CD4-positive, CD25-positive, alpha-beta regulatory T cell (primary cell): ENCODE results near the gene GMDS. TPM values are rescaled to one million over a fixed set of nuclear protein-coding genes. Genes with fewer than 3 reads are reported as not detected.

ENCODE experiments used
- ATAC-seq, 2 donors: fragments of 150-1000 bp; cut with Tn5 transposase; one replicate each; pipeline ENCODE4 v1.10.0; 2021; ENCODE audit warnings: low read depth in 2 of 2, moderate number of reproducible peaks in 2 of 2, moderate library complexity in 1 of 2
- DNase-seq, 3 donors: peaks; one replicate each; pipeline versions ENCODE4 v3.0.0 to v3.0.0-alpha.2; 2012 to 2022; ENCODE audit warnings: mixed read lengths in 1 of 3
- H3K27ac ChIP-seq: one replicate; pipeline ENCODE4 v1.7.0; 2013; ENCODE audit warnings: mild to moderate bottlenecking, low read length; ENCODE audit not compliant: insufficient read depth, poor library complexity, severe bottlenecking
- H3K27me3 ChIP-seq: one replicate; pipeline ENCODE4 v1.7.0; 2013; ENCODE audit warnings: low read length; ENCODE audit not compliant: control insufficient read depth, insufficient read depth
- H3K36me3 ChIP-seq: one replicate; pipeline ENCODE4 v1.7.0; 2013; ENCODE audit warnings: mild to moderate bottlenecking, low read length, moderate library complexity; ENCODE audit not compliant: control insufficient read depth, insufficient read depth
- H3K4me1 ChIP-seq: 2 replicates; pipeline ENCODE4 v1.7.0; 2013; ENCODE audit warnings: mild to moderate bottlenecking, low read length; ENCODE audit not compliant: insufficient read depth, control insufficient read depth, poor library complexity, severe bottlenecking
- H3K4me3 ChIP-seq: one replicate; pipeline ENCODE4 v1.7.0; 2013; ENCODE audit warnings: low read depth, mild to moderate bottlenecking, low read length, moderate library complexity
- H3K9me3 ChIP-seq, 2 experiments: 1 replicate in 1 of 2; 2 replicates in 1 of 2; pipeline ENCODE4 v1.7.0; 2013; ENCODE audit warnings: low read length in 2 of 2, mild to moderate bottlenecking in 1 of 2, moderate library complexity in 1 of 2; ENCODE audit not compliant: control insufficient read depth in 2 of 2
- H3K27ac Mint-ChIP-seq, 3 donors: one replicate each; pipeline ENCODE4 v1.8.0; 2020 to 2022; ENCODE audit warnings: mild to moderate bottlenecking in 3 of 3, mixed read lengths in 3 of 3, moderate library complexity in 2 of 3
- H3K27me3 Mint-ChIP-seq: one replicate; pipeline ENCODE4 v1.8.0; 2022; ENCODE audit warnings: mild to moderate bottlenecking, mixed read lengths
- H3K36me3 Mint-ChIP-seq: one replicate; pipeline ENCODE4 v1.8.0; 2020; ENCODE audit warnings: mixed read lengths
- H3K4me1 Mint-ChIP-seq, 4 donors: one replicate each; pipeline ENCODE4 v1.8.0; 2020 to 2022; ENCODE audit warnings: mixed read lengths in 4 of 4, mild to moderate bottlenecking in 1 of 4
- H3K4me3 Mint-ChIP-seq, 4 donors: one replicate each; pipeline ENCODE4 v1.8.0; 2020 to 2022; ENCODE audit warnings: mild to moderate bottlenecking in 4 of 4, mixed read lengths in 4 of 4, moderate library complexity in 3 of 4
- H3K9me3 Mint-ChIP-seq, 7 donors: one replicate each; pipeline ENCODE4 v1.8.0; 2020 to 2022; ENCODE audit warnings: mixed read lengths in 7 of 7, mild to moderate bottlenecking in 3 of 7, moderate library complexity in 2 of 7
- polyA plus RNA-seq, 4 donors: library from polyadenylated mRNA; unstranded; fragments of 300-500 nt; fragmentation: Illumina TruSeq; gene quantifications; one replicate each; pipeline ENCODE4 v1.2.3, GENCODE V29; 2021
- total RNA-seq: library from RNA; stranded (reverse); gene quantifications from one replicate; pipeline ENCODE4 v1.2.3, GENCODE V29; 2022

Gene GMDS
- total and polyA plus RNA-seq, 5 donors from 2014 or later, result 17.5 to 23.9 (median 20.2) TPM

DNA sequence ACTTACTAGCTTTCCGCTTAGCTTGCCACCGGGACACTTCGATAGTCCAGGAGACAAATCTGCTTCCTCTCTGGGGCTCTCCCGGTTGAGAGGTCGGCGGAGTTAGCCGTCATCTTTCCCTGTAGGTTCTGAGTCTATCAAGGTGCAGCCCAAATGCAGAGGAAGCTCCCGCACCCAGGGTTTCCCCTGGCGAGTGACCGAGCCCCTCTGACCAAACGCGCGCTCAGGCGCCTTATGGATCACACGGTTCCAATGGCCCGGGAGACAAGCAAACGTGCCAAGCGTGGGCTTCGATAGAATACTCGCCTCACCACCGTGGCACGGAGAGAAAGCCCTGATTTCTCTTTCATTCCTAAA is 651.5 kb downstream of the GMDS start:
- Mint-ChIP-seq H3K27ac (no peak overlapping the region), H3K4me3 (no peak overlapping the region), H3K4me1 (peaks cover 0 to 7% (median 5%) of the 10 kb centered on the region in 4 donors), H3K36me3 (no peaks in the 10 kb centered on the region), H3K9me3 (no peaks in the 10 kb centered on the region), H3K27me3 (peaks cover 50% of the 10 kb centered on the region)
- ATAC-seq (no peak), DNase-seq (no peak)
- Histone ChIP-seq H3K4me1 (peaks cover 6% of the 10 kb centered on the region), H3K4me3 (no peak overlapping the region), H3K27ac (no peak overlapping the region), H3K27me3 (peaks cover 15% of the 10 kb centered on the region), H3K36me3 (no peaks in the 10 kb centered on the region), H3K9me3 (no peaks in the 10 kb centered on the region)

DNA sequence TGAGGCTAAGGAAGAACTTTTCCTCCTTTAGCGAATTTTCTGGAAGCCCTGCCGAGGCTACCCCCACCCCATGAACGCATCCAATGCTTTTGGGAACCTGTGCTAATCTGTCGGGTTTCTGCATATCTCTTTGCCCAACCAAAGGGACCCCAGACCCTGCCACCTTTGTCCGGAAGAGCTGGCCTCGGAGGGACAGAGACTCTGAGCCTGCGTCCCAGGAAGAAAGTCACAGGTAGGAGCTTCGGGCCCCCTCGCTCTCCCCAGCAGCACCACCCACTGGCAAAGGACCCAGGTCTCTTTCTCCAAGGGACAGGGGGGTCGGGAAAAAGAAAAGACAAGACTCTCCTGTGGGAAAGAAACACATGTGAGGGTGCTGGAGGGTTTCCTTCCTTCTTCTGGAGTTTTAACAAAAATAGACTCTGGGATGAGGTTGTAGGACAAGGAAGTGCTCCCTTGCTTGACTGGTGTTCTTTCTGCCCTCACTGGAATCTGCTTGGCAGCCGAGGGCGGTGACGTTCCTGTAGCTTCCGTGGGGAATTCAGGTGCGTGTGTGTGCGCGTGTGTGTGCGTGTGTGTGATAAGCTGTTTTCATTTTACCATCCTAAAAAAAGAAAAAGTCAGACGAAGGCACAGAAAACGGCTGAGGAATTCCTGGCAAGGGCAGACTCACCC is 652.0 kb downstream of the GMDS start:
- no peak overlapping the region for H3K27ac Mint-ChIP-seq
- Histone ChIP-seq H3K4me1 (peaks cover 6% of the 10 kb centered on the region), H3K27ac (no peak overlapping the region), H3K4me3 (no peak overlapping the region), H3K27me3 (peaks cover 15% of the 10 kb centered on the region), H3K36me3 (no peaks in the 10 kb centered on the region), H3K9me3 (no peaks in the 10 kb centered on the region)
- H3K9me3 Mint-ChIP-seq, result no peaks in the 10 kb centered on the region
- H3K27me3 Mint-ChIP-seq, result peaks cover 47% of the 10 kb centered on the region
- ATAC-seq (no peak), DNase-seq (no peak)
- H3K4me3 Mint-ChIP-seq, result no peak overlapping the region
- no peaks in the 10 kb centered on the region for H3K36me3 Mint-ChIP-seq
- H3K4me1 Mint-ChIP-seq, result peaks cover 0 to 7% (median 5%) of the 10 kb centered on the region in 4 donors

DNA sequence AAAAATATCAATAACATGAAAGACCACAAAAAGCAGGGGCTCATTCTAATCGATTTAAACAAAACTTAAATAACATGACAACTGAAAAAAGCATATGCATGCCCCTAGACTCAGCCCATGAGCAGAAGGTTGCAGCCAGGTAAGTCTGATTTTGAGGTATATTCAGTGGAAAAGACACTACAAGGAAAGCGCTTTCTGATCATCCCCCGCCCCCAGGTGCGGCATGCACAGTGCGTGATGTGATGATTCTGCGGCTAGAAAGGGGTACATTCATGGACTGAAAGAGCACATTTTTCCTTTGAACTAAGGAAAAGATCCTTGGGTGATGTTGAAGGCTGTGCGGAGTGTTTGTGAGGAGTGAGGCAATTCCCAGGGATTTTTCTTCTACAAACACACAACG is 652.6 kb downstream of the GMDS start:
- Histone ChIP-seq H3K27me3 (peaks cover 13% of the 10 kb centered on the region), H3K4me3 (no peak overlapping the region), H3K36me3 (no peaks in the 10 kb centered on the region), H3K27ac (no peak overlapping the region), H3K4me1 (peaks cover 6% of the 10 kb centered on the region), H3K9me3 (no peaks in the 10 kb centered on the region)
- peaks cover 41% of the 10 kb centered on the region for H3K27me3 Mint-ChIP-seq
- ATAC-seq (no peak), DNase-seq (no peak)
- H3K4me3 Mint-ChIP-seq, result no peak overlapping the region
- no peaks in the 10 kb centered on the region for H3K9me3 Mint-ChIP-seq
- no peaks in the 10 kb centered on the region for H3K36me3 Mint-ChIP-seq
- peak overlapping the region in 1 of 3 donors; percentile 2 for H3K27ac Mint-ChIP-seq
- peaks cover 0 to 7% (median 5%) of the 10 kb centered on the region in 4 donors for H3K4me1 Mint-ChIP-seq

DNA sequence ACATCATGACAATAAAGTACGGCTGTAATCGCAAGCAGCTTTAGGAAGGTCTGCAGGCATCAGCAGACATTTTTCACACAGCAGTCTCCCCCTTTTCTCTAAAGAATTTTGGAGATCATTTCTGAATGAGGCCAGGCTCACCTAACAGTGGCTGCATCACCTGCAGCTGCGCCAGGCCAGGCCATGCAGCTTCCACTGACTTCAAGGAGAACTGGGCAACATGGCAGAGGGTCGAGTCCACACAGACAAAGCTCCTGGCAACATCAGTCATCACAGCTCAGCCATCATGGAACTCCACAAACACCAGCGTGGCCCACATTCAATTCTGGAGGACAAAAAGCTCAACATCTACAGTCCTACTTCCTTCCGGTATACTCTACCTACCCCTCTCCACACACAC is 653.5 kb downstream of the GMDS start:
- Mint-ChIP-seq H3K27ac (no peak overlapping the region), H3K9me3 (no peaks in the 10 kb centered on the region), H3K4me1 (peaks cover 0 to 7% (median 5%) of the 10 kb centered on the region in 4 donors), H3K27me3 (peaks cover 32% of the 10 kb centered on the region), H3K4me3 (no peak overlapping the region), H3K36me3 (no peaks in the 10 kb centered on the region)
- no peaks in the 10 kb centered on the region for H3K9me3 ChIP-seq
- peaks cover 6% of the 10 kb centered on the region for H3K4me1 ChIP-seq
- H3K27me3 ChIP-seq, result peaks cover 6% of the 10 kb centered on the region
- DNase-seq (no peak), ATAC-seq (no peak)
- no peaks in the 10 kb centered on the region for H3K36me3 ChIP-seq
- no peak overlapping the region for H3K27ac ChIP-seq
- no peak overlapping the region for H3K4me3 ChIP-seq

DNA sequence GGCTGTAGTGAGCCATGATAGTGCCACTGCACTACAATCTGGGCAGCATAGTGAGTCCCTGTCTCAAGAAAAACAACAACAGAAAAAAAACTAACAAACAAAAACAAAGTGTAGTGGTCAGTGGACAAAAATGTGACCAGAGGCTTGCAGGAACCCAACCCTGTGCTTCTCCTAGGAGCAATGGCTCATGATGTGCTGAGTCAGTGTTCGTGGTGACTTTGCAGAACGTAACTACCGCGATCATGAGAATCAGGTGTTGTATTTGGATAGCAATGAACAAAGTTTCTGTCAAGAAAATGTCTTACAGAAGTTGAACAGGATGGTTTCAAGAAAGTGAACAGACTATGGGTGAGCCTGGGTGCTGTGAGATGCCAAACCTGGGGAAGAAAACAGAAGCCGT is 654.2 kb downstream of the GMDS start:
- H3K4me3 ChIP-seq, result no peak overlapping the region
- H3K27ac ChIP-seq, result no peak overlapping the region
- no peaks in the 10 kb centered on the region for H3K27me3 ChIP-seq
- H3K9me3 ChIP-seq, result no peaks in the 10 kb centered on the region
- ATAC-seq (no peak), DNase-seq (no peak)
- H3K4me1 Mint-ChIP-seq, result peaks cover 0 to 6% (median 4%) of the 10 kb centered on the region in 4 donors
- peaks cover 26% of the 10 kb centered on the region for H3K27me3 Mint-ChIP-seq
- H3K4me1 ChIP-seq, result peaks cover 4% of the 10 kb centered on the region
- no peaks in the 10 kb centered on the region for H3K9me3 Mint-ChIP-seq
- H3K4me3 Mint-ChIP-seq, result no peak overlapping the region
- no peak overlapping the region for H3K27ac Mint-ChIP-seq
- no peaks in the 10 kb centered on the region for H3K36me3 ChIP-seq
- H3K36me3 Mint-ChIP-seq, result no peaks in the 10 kb centered on the region

DNA sequence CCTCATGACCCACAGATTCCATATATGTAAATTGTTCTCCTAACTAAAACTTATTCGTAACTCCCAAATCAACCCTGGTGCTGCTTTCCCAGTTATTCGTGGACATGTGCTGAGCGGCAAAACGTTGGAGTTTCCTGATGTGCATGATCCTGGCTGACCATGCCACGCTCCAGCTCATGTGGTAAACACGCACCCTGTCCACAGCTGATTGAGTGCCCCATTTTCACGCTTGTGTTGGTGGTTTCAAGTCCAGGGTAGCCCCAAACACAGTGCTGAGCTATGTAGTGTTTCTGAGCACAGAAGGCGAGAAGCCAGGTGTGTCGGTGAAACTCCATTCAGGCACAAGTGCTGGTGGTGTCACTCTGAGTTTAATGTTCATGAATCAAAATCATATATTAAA is 654.8 kb downstream of the GMDS start:
- no peaks in the 10 kb centered on the region for H3K36me3 Mint-ChIP-seq
- H3K27ac Mint-ChIP-seq, result no peak overlapping the region
- H3K27ac ChIP-seq, result no peak overlapping the region
- H3K27me3 Mint-ChIP-seq, result peaks cover 20% of the 10 kb centered on the region
- no peak overlapping the region for H3K4me3 Mint-ChIP-seq
- no peaks in the 10 kb centered on the region for H3K4me1 Mint-ChIP-seq
- no peaks in the 10 kb centered on the region for H3K4me1 ChIP-seq
- H3K36me3 ChIP-seq, result no peaks in the 10 kb centered on the region
- ATAC-seq, result no peak
- H3K9me3 ChIP-seq, result no peaks in the 10 kb centered on the region
- H3K4me3 ChIP-seq, result no peak overlapping the region
- H3K27me3 ChIP-seq, result no peaks in the 10 kb centered on the region
- no peak for DNase-seq
- H3K9me3 Mint-ChIP-seq, result no peaks in the 10 kb centered on the region

DNA sequence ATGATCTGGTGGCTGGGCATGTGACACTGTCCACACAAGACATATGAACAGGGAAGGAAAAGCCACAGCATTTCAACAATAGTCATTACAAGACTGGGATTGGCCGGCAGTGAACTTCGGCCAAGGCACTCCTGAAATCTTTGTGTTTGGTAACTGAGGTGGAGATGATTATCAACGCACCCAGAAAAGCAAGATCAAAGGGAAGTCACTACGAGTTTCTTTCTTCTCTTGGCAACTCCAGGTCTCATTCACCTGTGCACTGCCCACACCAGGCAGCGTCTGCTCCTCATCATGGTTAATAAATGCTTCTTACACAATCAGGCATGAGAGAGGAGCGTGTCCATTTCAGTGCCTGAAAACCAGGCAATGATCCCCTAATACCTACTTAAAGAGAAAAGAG is 656.2 kb downstream of the GMDS start:
- Histone ChIP-seq H3K4me1 (no peaks in the 10 kb centered on the region), H3K36me3 (no peaks in the 10 kb centered on the region), H3K4me3 (no peak overlapping the region), H3K9me3 (no peaks in the 10 kb centered on the region), H3K27ac (no peak overlapping the region), H3K27me3 (no peaks in the 10 kb centered on the region)
- Mint-ChIP-seq H3K4me3 (no peak overlapping the region), H3K4me1 (no peaks in the 10 kb centered on the region), H3K36me3 (no peaks in the 10 kb centered on the region), H3K27ac (no peak overlapping the region), H3K27me3 (peaks cover 21% of the 10 kb centered on the region), H3K9me3 (no peaks in the 10 kb centered on the region)
- no peak for DNase-seq
- ATAC-seq, result no peak

DNA sequence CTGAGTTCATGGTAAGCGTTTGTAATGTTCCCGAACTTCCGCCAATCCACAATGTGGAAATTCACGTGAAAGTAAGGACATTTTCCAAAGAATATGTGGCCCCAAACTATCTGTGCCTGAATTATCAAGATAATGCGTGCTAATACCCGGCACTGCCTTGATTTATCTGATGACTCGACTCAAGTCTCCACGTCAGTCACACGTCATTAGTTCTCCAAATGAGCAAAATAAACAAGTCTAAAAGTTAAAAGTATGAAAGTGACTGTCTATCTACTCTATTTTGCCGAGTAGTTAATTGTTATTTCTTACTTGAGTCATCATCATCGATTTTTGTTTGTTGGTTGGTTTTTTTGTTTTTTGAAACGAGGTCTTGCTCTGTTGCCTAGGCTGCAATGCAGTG is 657.4 kb downstream of the GMDS start:
- Mint-ChIP-seq H3K4me3 (no peak overlapping the region), H3K27ac (no peak overlapping the region), H3K4me1 (no peaks in the 10 kb centered on the region), H3K9me3 (no peaks in the 10 kb centered on the region), H3K27me3 (peaks cover 19% of the 10 kb centered on the region), H3K36me3 (no peaks in the 10 kb centered on the region)
- H3K4me1 ChIP-seq, result no peaks in the 10 kb centered on the region
- ATAC-seq (no peak), DNase-seq (no peak)
- no peaks in the 10 kb centered on the region for H3K36me3 ChIP-seq
- H3K9me3 ChIP-seq, result no peaks in the 10 kb centered on the region
- H3K27ac ChIP-seq, result no peak overlapping the region
- H3K4me3 ChIP-seq, result no peak overlapping the region
- H3K27me3 ChIP-seq, result no peaks in the 10 kb centered on the region
